Activated CD4-positive, alpha-beta memory T cell treated with anti-CD3 and anti-CD28 coated beads for 36 hours (primary cell): ENCODE results near the gene MTG1. TPM values are rescaled to one million over a fixed set of nuclear protein-coding genes. Genes with fewer than 3 reads are reported as not detected.

ENCODE experiments used
- microRNA-seq: library from miRNA; unstranded; fragments of <30 nt; microRNA quantifications from one replicate; pipeline ENCODE4 v1.2.0, GENCODE V29; 2022; ENCODE audit warnings: borderline number of aligned reads, borderline microRNAs expressed, borderline replicate concordance
- total RNA-seq, 2 experiments: library from RNA; stranded (reverse); gene quantifications; one replicate each; pipeline ENCODE4 v1.2.3, GENCODE V29; 2021

Gene MTG1
- total RNA-seq, 2 experiments from 2014 or later = 33.9 to 40.3 TPM

Small RNA genes within 50 kb of the gene (microRNA-seq; reads per million reads assigned to microRNA genes)
- gene MIR3944 = 1.6 reads per million

Other genes starting within 250 kb of the MTG1 start
- under 1 TPM; 0.17 to 0.70 TPM for gene KNDC1, start 233.9 kb upstream of the MTG1 start, total RNA-seq
- not detected for gene UTF1, start 163.9 kb upstream of the MTG1 start, total RNA-seq
- under 1 TPM; 0.07 to 0.12 TPM for gene VENTX, start 156.3 kb upstream of the MTG1 start, total RNA-seq
- 100 to 1,000 TPM; 160 to 165 TPM for gene ADAM8, start 117.3 kb upstream of the MTG1 start, total RNA-seq
- 10 to 100 TPM; 54.5 to 59.1 TPM for gene TUBGCP2, start 85.3 kb upstream of the MTG1 start, total RNA-seq
- 10 to 100 TPM; 48.7 to 51.5 TPM for gene ZNF511, start 85.2 kb upstream of the MTG1 start, total RNA-seq
- not detected for gene CALY, start 57.3 kb upstream of the MTG1 start, total RNA-seq
- not detected for gene PRAP1, start 46.8 kb upstream of the MTG1 start, total RNA-seq
- gene FUOM, start 36.1 kb upstream of the MTG1 start, total RNA-seq = 10 to 100 TPM; 46.5 to 49.8 TPM
- 10 to 100 TPM; 60.2 to 64.8 TPM for gene ECHS1, start 20.8 kb upstream of the MTG1 start, total RNA-seq
- gene PAOX, start 14.9 kb upstream of the MTG1 start, total RNA-seq = 1 to 10 TPM; 8.8 to 9.6 TPM
- gene SPRN, start 30.5 kb downstream of the MTG1 start, total RNA-seq = not detected
- gene SCART1, start 59.8 kb downstream of the MTG1 start, total RNA-seq = 1 to 10 TPM; 5.4 to 6.2 TPM
- gene CYP2E1, start 133.2 kb downstream of the MTG1 start, total RNA-seq = under 1 TPM; 0.46 to 0.86 TPM
- gene SYCE1, start 171.4 kb downstream of the MTG1 start, total RNA-seq = under 1 TPM in 1 of 2 experiments, not detected in 1; 0.14 TPM
- not detected for gene FRG2B, start 232.6 kb downstream of the MTG1 start, total RNA-seq